HG03196 (cell line): ENCODE measurements around the gene PAQR4.

Experiments
- ATAC-seq: cut with Tn5 transposase; IDR thresholded peaks from one replicate; pipeline ENCODE4 v1.9.1; 2021; ENCODE audit not compliant: unreplicated experiment

The PAQR4 gene

GRCh38 chr16:3020604-3021448, 51.7 kb downstream of the PAQR4 start:
- ATAC-seq: no peak

DNA sequence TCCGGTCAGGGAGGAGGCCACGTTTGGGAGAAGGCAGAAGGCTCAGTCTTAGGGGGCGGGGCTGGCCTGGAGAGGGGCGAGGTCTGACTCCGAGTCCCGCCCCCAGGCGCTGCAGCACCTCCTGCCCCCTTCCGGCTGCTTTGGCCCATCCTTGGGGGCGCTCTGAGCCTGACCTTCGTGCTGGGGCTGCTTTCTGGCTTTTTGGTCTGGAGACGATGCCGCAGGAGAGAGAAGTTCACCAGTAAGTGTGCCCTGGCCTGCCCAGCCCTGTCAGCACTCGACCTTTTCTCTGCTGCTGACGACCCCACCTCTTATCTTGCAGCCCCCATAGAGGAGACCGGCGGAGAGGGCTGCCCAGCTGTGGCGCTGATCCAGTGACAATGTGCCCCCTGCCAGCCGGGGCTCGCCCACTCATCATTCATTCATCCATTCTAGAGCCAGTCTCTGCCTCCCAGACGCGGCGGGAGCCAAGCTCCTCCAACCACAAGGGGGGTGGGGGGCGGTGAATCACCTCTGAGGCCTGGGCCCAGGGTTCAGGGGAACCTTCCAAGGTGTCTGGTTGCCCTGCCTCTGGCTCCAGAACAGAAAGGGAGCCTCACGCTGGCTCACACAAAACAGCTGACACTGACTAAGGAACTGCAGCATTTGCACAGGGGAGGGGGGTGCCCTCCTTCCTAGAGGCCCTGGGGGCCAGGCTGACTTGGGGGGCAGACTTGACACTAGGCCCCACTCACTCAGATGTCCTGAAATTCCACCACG, 52.5 kb downstream of the PAQR4 start:
- no peak for ATAC-seq

- ATAC-seq: no peak
Observed at GRCh38 chr16:3022208-3022683, 53.1 kb downstream of the PAQR4 start.

DNA sequence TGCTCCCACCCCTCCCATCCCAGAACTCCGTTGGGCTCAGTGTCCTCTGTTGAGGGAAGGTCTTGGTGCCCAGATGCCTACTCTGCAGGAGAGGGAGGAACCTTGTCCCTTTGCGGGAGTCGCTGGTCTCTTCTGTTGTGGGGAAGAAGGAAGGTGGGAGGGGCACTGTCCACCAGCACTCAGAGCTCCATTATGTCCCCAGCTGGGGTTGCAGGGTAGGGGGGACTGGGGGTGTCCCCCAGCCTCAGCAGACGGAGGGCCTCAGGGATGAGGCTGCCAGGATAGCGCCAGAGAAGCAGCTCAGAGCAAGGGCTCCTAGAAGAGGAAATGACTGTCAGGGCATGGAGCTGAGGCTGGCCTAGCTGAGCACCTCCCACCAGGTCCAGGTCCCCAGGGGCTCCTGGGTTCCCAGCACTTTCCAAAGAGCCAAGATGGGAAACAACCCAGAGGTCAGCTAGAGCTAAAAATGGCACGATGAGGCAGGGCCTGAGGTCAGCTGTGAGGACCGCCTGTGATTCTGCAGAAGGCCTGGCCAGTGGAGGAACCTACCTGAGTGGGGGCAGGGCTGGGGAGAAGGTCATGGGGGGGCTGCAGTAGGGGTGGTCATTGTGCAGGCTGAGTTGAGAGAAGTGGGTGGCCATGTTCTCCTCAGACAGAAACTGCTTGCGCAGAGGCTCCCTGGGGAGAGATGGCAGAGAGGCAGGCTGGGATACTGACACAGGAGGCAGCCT, 53.7 kb downstream of the PAQR4 start:
- no peak for ATAC-seq
